Measurements from ENCODE around the gene C1QTNF12. TPM values are rescaled to one million over a fixed set of nuclear protein-coding genes. Genes with fewer than 3 reads are reported as not detected.

The C1QTNF12 gene
- total RNA-seq, 1 donor: 0.36 TPM

DNA sequence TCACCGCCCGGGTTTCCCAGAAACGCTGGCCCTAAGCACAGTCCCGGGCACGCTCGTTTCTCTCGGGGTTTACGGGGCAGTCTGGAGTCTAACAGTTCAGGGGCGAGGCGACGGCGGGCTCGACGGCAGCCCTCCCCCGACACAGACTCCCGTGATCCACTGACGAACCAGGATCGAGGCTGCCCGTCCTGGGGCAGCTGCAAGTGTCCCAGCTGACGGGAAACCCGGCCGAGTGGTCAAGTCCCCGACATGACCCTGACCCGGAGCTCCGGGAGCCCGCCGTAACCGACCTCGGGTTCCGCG, 26.6 kb upstream of the C1QTNF12 start:
- Histone ChIP-seq H4K20me1 (ENCODE audit: insufficient read depth, low read length) (peaks cover 26% of the 10 kb centered on the region), H3K4me1 (ENCODE audit: insufficient read depth, low read length) (peaks cover 23% of the 10 kb centered on the region), H3K4me3 (ENCODE audit: insufficient read depth, low read length) (peak overlapping the region; percentile 80), H3K9me3 (ENCODE audit: low read depth, low read length) (no peaks in the 10 kb centered on the region), H3K79me2 (ENCODE audit: insufficient read depth, low read length) (peaks cover 57% of the 10 kb centered on the region), H3K27ac (ENCODE audit: low read depth, low read length) (peak overlapping the region; percentile 91), H3K4me2 (ENCODE audit: insufficient read depth, low read length) (peak overlapping the region; percentile 99), H2AFZ (ENCODE audit: low read length) (no peak overlapping the region), H3K27me3 (ENCODE audit: insufficient read depth, low read length) (no peaks in the 10 kb centered on the region), H3K36me3 (ENCODE audit: insufficient read depth, low read length) (peaks cover 16% of the 10 kb centered on the region)
- TF ChIP-seq, protein P1, sequence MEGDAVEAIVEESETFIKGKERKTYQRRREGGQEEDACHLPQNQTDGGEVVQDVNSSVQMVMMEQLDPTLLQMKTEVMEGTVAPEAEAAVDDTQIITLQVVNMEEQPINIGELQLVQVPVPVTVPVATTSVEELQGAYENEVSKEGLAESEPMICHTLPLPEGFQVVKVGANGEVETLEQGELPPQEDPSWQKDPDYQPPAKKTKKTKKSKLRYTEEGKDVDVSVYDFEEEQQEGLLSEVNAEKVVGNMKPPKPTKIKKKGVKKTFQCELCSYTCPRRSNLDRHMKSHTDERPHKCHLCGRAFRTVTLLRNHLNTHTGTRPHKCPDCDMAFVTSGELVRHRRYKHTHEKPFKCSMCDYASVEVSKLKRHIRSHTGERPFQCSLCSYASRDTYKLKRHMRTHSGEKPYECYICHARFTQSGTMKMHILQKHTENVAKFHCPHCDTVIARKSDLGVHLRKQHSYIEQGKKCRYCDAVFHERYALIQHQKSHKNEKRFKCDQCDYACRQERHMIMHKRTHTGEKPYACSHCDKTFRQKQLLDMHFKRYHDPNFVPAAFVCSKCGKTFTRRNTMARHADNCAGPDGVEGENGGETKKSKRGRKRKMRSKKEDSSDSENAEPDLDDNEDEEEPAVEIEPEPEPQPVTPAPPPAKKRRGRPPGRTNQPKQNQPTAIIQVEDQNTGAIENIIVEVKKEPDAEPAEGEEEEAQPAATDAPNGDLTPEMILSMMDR (IDR thresholded peaks at IDR 0.05; ENCODE audit: extremely low read depth, low read depth, low read length): no peak
- no peak for DNase-seq (ENCODE audit: insufficient read length, low spot score, missing footprints)

DNA sequence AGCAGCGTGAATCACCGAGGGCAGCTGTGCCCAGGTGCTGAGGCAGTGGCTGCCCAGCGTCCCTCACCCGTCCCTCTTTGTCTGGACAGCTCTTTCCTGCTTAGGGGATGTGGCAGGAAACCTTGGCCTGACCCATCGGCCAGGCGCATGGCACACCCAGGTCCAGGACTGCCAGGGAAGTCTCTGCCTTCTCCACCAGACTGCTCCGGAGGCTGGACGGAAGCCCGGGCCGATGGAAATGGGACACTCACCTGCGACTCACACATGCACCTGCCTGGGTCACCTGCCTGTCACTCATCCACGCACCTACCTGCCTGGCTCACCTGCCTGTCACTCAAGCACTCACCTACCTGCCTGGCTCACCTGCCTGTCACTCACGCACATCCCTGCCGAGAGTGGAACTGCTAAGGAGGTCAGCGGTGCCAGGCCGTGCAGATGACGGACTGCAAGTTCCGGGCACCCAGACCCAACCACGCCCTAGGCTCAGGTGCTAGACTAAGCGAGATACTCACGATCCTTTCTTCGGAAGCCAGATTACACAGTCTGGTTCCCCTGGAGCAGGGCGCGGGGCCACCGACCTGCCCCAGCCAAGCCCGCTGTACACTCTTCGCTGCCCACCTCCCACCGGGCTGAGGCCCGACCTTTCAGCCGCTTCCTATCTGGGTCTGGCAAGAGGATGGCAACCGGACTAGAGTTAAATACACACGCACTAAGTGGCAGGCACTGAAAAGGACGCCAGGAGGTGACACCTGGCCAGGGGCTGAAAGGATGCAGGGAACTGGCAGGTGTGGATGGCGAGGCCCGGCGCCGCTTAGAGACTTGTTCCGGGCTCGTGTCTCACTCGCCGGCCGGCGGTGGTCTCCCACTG, 26.1 kb upstream of the C1QTNF12 start:
- no peak for DNase-seq (ENCODE audit: insufficient read length, low spot score, missing footprints)
- H3K27me3 ChIP-seq (ENCODE audit: insufficient read depth, low read length): no peaks in the 10 kb centered on the region
- H4K20me1 ChIP-seq (ENCODE audit: insufficient read depth, low read length): peaks cover 26% of the 10 kb centered on the region
- TF ChIP-seq, protein P1 (IDR thresholded peaks at IDR 0.05; ENCODE audit: extremely low read depth, low read depth, low read length): no peak
- H3K36me3 ChIP-seq (ENCODE audit: insufficient read depth, low read length): peaks cover 20% of the 10 kb centered on the region
- H3K27ac ChIP-seq (ENCODE audit: low read depth, low read length): peak overlapping the region; percentile 91
- peaks cover 63% of the 10 kb centered on the region for H3K79me2 ChIP-seq (ENCODE audit: insufficient read depth, low read length)
- H3K9me3 ChIP-seq (ENCODE audit: low read depth, low read length): no peaks in the 10 kb centered on the region
- peak overlapping the region; percentile 80 for H3K4me3 ChIP-seq (ENCODE audit: insufficient read depth, low read length)
- H2AFZ ChIP-seq (ENCODE audit: low read length): no peak overlapping the region
- H3K4me2 ChIP-seq (ENCODE audit: insufficient read depth, low read length): peak overlapping the region; percentile 99
- peaks cover 23% of the 10 kb centered on the region for H3K4me1 ChIP-seq (ENCODE audit: insufficient read depth, low read length)

DNA sequence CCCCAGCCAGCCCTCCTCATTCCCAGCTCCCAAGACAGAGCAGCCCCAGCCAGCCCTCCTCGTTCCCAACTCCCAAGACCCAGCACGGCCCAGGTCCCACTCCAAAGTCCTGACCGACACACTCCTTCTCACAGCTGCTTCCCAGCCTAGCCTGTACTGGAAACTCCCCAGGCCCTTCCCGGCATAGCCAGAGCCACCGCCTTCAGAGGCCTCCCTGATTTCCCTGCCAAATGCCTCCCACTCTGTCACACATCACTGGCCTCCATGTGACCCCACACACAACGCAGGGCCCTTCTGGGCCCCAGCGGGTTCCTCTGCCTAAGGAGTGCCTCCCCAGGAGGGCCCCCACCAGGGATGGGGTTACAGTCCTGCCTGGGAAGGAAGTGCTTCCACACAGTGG, 24.3 kb upstream of the C1QTNF12 start:
- Histone ChIP-seq H3K9me3 (ENCODE audit: low read depth, low read length) (no peaks in the 10 kb centered on the region), H3K4me2 (ENCODE audit: insufficient read depth, low read length) (peak overlapping the region; percentile 25), H3K4me1 (ENCODE audit: insufficient read depth, low read length) (peaks cover 28% of the 10 kb centered on the region), H3K27ac (ENCODE audit: low read depth, low read length) (peak overlapping the region; percentile 63), H3K36me3 (ENCODE audit: insufficient read depth, low read length) (peaks cover 31% of the 10 kb centered on the region), H3K79me2 (ENCODE audit: insufficient read depth, low read length) (peaks cover 74% of the 10 kb centered on the region), H3K4me3 (ENCODE audit: insufficient read depth, low read length) (peak overlapping the region; percentile 18), H2AFZ (ENCODE audit: low read length) (no peak overlapping the region), H4K20me1 (ENCODE audit: insufficient read depth, low read length) (peaks cover 29% of the 10 kb centered on the region), H3K27me3 (ENCODE audit: insufficient read depth, low read length) (no peaks in the 10 kb centered on the region)
- DNase-seq (ENCODE audit: insufficient read length, low spot score, missing footprints): peak; percentile 92
- TF ChIP-seq, protein P1 (IDR thresholded peaks at IDR 0.05; ENCODE audit: extremely low read depth, low read depth, low read length): no peak

DNA sequence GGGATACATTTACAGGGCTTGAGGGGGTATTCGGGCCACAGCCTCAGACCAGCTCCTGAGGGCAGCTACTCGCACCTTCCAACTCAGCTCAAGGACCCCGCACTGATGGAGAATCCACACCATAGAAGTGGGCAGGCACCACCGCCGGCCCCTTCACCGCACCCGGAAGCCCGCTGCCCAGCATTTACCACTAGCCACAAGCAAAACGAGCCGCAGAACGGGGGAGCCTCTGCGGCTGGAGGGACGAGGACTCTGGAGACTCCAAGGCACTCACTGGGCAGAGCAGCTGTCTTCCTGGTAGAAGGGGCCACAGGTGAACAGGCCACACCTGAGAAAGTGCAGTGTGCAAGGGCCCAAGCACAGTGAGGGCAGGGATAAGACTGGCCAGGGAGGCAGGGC, 21.8 kb upstream of the C1QTNF12 start:
- Histone ChIP-seq H3K27me3 (ENCODE audit: insufficient read depth, low read length) (no peaks in the 10 kb centered on the region), H3K79me2 (ENCODE audit: insufficient read depth, low read length) (peaks cover 79% of the 10 kb centered on the region), H3K9me3 (ENCODE audit: low read depth, low read length) (no peaks in the 10 kb centered on the region), H2AFZ (ENCODE audit: low read length) (no peak overlapping the region), H3K36me3 (ENCODE audit: insufficient read depth, low read length) (peaks cover 42% of the 10 kb centered on the region), H3K4me3 (ENCODE audit: insufficient read depth, low read length) (no peak overlapping the region), H3K4me1 (ENCODE audit: insufficient read depth, low read length) (peaks cover 45% of the 10 kb centered on the region), H3K4me2 (ENCODE audit: insufficient read depth, low read length) (no peak overlapping the region), H4K20me1 (ENCODE audit: insufficient read depth, low read length) (peaks cover 33% of the 10 kb centered on the region), H3K27ac (ENCODE audit: low read depth, low read length) (peak overlapping the region; percentile 33)
- TF ChIP-seq, protein P1 (IDR thresholded peaks at IDR 0.05; ENCODE audit: extremely low read depth, low read depth, low read length): no peak
- no peak for DNase-seq (ENCODE audit: insufficient read length, low spot score, missing footprints)

Data from osteoblast (primary cell).